ENCODE data around the gene RBM28. TPM values are rescaled to one million over a fixed set of nuclear protein-coding genes. Genes with fewer than 3 reads are reported as not detected.
"Not testable (repeated sequence)": the region's sequence is repeated elsewhere in the genome, so short reads cannot be mapped to it uniquely, and the experiment has no call there.

Gene RBM28
- total RNA-seq, 3 donors from 2014 or later = 23.6 to 34.3 (median 27.1) TPM

GRCh38 chr7:128303643-128304042 is 40.1 kb downstream of the RBM28 start:
- H3K4me1 ChIP-seq (ENCODE audit: low read depth) = no peaks in the 10 kb centered on the region
- no peak overlapping the region for H3K4me3 ChIP-seq
- no peak for ATAC-seq
- no peak for TF ChIP-seq CTCF (IDR thresholded peaks at IDR 0.05)
- no peaks in the 10 kb centered on the region for H3K36me3 ChIP-seq (ENCODE audit: low read depth)
- no peak for DNase-seq
- no peaks in the 10 kb centered on the region for H3K9me3 ChIP-seq
- intact Hi-C loops (cut with DNase I, micrococcal nuclease) = no loop called here

GRCh38 chr7:128303133-128303532 is 40.6 kb downstream of the RBM28 start:
- H3K9me3 ChIP-seq = no peaks in the 10 kb centered on the region
- H3K4me1 ChIP-seq (ENCODE audit: low read depth) = no peaks in the 10 kb centered on the region
- DNase-seq = no peak
- H3K36me3 ChIP-seq (ENCODE audit: low read depth) = no peaks in the 10 kb centered on the region
- TF ChIP-seq CTCF (IDR thresholded peaks at IDR 0.05) = no peak
- H3K4me3 ChIP-seq = no peak overlapping the region
- intact Hi-C loops (cut with DNase I, micrococcal nuclease) = no loop called here
- no peak for ATAC-seq

- Histone ChIP-seq H3K36me3 (ENCODE audit: low read depth) (no peaks in the 10 kb centered on the region), H3K4me3 (no peak overlapping the region), H3K9me3 (no peaks in the 10 kb centered on the region), H3K4me1 (ENCODE audit: low read depth) (no peaks in the 10 kb centered on the region)
- DNase-seq = no peak
- TF ChIP-seq CTCF (IDR thresholded peaks at IDR 0.05) = no peak
- ATAC-seq = no peak
- intact Hi-C loops (cut with DNase I, micrococcal nuclease) = no loop called here
Measured at GRCh38 chr7:128302139-128302538, 41.6 kb downstream of the RBM28 start.

- no peak for DNase-seq
- no peaks in the 10 kb centered on the region for H3K9me3 ChIP-seq
Measured at GRCh38 chr7:128299109-128299607, 44.5 kb downstream of the RBM28 start.

GRCh38 chr7:128298004-128298403 is 45.7 kb downstream of the RBM28 start:
- H3K4me3 ChIP-seq; H3K4me1 ChIP-seq (ENCODE audit: low read depth); H3K9me3 ChIP-seq; ATAC-seq; intact Hi-C loops (cut with DNase I, micrococcal nuclease); H3K36me3 ChIP-seq (ENCODE audit: low read depth); DNase-seq: not testable (repeated sequence)

More at GRCh38 chr7:128299109-128299607, 44.5 kb downstream of the RBM28 start:
- no peak for ATAC-seq
- Histone ChIP-seq H3K4me1 (ENCODE audit: low read depth) (no peaks in the 10 kb centered on the region), H3K36me3 (ENCODE audit: low read depth) (no peaks in the 10 kb centered on the region), H3K4me3 (no peak overlapping the region)
- no peak for TF ChIP-seq CTCF (IDR thresholded peaks at IDR 0.05)
- intact Hi-C loops (cut with DNase I, micrococcal nuclease) = no loop called here

- H3K4me3 ChIP-seq = no peak overlapping the region
- no peak for ATAC-seq
Measured at GRCh38 chr7:128287556-128287955, 56.2 kb downstream of the RBM28 start.

More at GRCh38 chr7:128287556-128287955, 56.2 kb downstream of the RBM28 start:
- no peak for TF ChIP-seq CTCF (IDR thresholded peaks at IDR 0.05)
- no peak for DNase-seq
- Histone ChIP-seq H3K36me3 (ENCODE audit: low read depth) (no peaks in the 10 kb centered on the region), H3K9me3 (no peaks in the 10 kb centered on the region), H3K4me1 (ENCODE audit: low read depth) (no peaks in the 10 kb centered on the region)
- intact Hi-C loops (cut with DNase I, micrococcal nuclease) = no loop called here
